RWPE2 (cell line): ENCODE data around the gene CADM4.

Experiments used
- ATAC-seq: fragments of 200-7000 bp; cut with Tn5 transposase; 3 replicates; pipeline ENCODE4 v1.9.1; 2021; ENCODE audit warnings: low read depth
- DNase-seq: peaks from one replicate; pipeline ENCODE4 v3.0.0-alpha.2; 2020; ENCODE audit warnings: low spot score
- H3K27ac ChIP-seq: fragments of 450-650 bp; 2 replicates; pipeline ENCODE4 v1.5.1; 2017; ENCODE audit warnings: mild to moderate bottlenecking; ENCODE audit not compliant: poor library complexity, severe bottlenecking
- H3K27me3 ChIP-seq: fragments of 250-450 bp; sonication (Bioruptor Pico); 2 replicates; pipeline ENCODE4 v1.5.1; 2021; ENCODE audit warnings: mild to moderate bottlenecking, moderate library complexity; ENCODE audit not compliant: insufficient read depth, poor library complexity, severe bottlenecking
- H3K36me3 ChIP-seq: fragments of 250-450 bp; sonication (Bioruptor Pico); 2 replicates; pipeline ENCODE4 v1.5.1; 2020; ENCODE audit warnings: low read depth, mild to moderate bottlenecking, moderate library complexity
- H3K4me1 ChIP-seq: fragments of 250-450 bp; sonication (Bioruptor Pico); 2 replicates; pipeline ENCODE4 v1.5.1; 2021; ENCODE audit warnings: mild to moderate bottlenecking, moderate library complexity; ENCODE audit not compliant: insufficient read depth, poor library complexity, severe bottlenecking
- H3K4me3 ChIP-seq: fragments of 250-450 bp; sonication (Bioruptor Pico); 2 replicates; pipeline ENCODE4 v1.5.1; 2021; ENCODE audit warnings: mild to moderate bottlenecking, moderate library complexity; ENCODE audit not compliant: severe bottlenecking
- H3K9me3 ChIP-seq: fragments of 250-450 bp; sonication (Bioruptor Pico); 2 replicates; pipeline ENCODE4 v1.5.1; 2021; ENCODE audit warnings: mild to moderate bottlenecking, moderate library complexity; ENCODE audit not compliant: severe bottlenecking
- TF ChIP-seq, protein P1 (sequence below): fragments of 450-650 bp; IDR thresholded peaks from one replicate; pipeline ENCODE4 v1.5.1; 2017; ENCODE audit warnings: mild to moderate bottlenecking, moderate library complexity; ENCODE audit not compliant: poor library complexity, severe bottlenecking

Gene CADM4

DNA sequence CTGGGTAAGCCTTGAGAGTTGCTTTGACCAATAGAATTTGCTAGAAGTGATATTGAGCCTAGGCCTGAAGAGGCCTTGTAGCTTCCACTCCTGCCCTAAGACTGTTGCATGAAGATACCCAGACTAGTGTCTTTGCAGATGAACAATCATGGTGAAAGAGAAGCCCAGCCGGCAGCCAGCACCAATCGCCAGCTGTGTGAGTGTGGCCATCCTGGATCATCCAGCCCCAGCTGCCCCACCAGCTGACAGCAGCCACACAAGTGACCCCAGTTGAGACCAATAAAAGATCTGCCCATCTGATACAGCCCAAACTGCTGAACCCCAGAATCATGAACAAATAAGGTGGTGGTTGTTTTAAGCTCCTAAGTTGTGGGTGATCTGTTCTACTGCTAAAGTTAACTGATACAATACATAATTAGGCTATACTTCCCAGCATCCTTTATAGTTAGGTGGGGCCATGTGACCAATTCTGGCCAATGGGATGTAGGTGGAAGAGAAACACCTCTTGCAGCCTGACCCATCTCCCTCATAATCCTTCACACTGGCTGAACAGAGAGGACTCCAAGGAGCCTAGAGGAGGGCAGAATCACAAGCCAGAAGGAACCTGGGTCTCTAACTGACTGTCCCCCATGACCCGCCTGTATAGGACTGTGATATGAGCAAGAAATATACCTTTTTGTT is 10.9 kb downstream of the CADM4 start:
- H3K9me3 ChIP-seq = no peaks in the 10 kb centered on the region
- no peak overlapping the region for H3K4me3 ChIP-seq
- H3K27me3 ChIP-seq = no peaks in the 10 kb centered on the region
- ATAC-seq = no peak
- TF ChIP-seq, protein P1, sequence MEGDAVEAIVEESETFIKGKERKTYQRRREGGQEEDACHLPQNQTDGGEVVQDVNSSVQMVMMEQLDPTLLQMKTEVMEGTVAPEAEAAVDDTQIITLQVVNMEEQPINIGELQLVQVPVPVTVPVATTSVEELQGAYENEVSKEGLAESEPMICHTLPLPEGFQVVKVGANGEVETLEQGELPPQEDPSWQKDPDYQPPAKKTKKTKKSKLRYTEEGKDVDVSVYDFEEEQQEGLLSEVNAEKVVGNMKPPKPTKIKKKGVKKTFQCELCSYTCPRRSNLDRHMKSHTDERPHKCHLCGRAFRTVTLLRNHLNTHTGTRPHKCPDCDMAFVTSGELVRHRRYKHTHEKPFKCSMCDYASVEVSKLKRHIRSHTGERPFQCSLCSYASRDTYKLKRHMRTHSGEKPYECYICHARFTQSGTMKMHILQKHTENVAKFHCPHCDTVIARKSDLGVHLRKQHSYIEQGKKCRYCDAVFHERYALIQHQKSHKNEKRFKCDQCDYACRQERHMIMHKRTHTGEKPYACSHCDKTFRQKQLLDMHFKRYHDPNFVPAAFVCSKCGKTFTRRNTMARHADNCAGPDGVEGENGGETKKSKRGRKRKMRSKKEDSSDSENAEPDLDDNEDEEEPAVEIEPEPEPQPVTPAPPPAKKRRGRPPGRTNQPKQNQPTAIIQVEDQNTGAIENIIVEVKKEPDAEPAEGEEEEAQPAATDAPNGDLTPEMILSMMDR = no peak
- no peaks in the 10 kb centered on the region for H3K4me1 ChIP-seq
- no peaks in the 10 kb centered on the region for H3K36me3 ChIP-seq
- DNase-seq = no peak
- no peak overlapping the region for H3K27ac ChIP-seq

DNA sequence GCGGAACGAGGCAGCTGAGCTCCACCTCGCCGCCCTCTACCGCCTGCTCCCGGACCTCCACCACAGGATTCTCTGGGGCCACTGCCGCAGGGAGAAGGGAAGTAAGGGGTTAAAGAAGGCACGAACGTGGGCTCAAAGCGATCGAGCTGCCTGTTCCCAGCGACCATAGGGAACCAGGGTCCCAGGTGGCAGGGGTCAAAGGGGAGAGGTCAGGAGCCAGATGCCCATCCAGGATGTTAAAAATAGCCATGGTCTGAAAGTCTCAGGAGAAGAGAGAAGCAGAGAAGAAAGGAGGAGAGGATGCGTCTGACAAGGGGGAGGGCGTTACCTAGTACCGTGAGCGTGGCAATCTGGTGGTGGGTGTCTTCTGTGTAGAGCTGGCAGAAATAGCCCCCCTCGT is 12.8 kb downstream of the CADM4 start:
- Histone ChIP-seq H3K4me1 (no peaks in the 10 kb centered on the region), H3K27ac (no peak overlapping the region), H3K36me3 (no peaks in the 10 kb centered on the region), H3K9me3 (no peaks in the 10 kb centered on the region), H3K4me3 (no peak overlapping the region), H3K27me3 (no peaks in the 10 kb centered on the region)
- no peak for DNase-seq
- TF ChIP-seq, protein P1 = no peak
- no peak for ATAC-seq

DNA sequence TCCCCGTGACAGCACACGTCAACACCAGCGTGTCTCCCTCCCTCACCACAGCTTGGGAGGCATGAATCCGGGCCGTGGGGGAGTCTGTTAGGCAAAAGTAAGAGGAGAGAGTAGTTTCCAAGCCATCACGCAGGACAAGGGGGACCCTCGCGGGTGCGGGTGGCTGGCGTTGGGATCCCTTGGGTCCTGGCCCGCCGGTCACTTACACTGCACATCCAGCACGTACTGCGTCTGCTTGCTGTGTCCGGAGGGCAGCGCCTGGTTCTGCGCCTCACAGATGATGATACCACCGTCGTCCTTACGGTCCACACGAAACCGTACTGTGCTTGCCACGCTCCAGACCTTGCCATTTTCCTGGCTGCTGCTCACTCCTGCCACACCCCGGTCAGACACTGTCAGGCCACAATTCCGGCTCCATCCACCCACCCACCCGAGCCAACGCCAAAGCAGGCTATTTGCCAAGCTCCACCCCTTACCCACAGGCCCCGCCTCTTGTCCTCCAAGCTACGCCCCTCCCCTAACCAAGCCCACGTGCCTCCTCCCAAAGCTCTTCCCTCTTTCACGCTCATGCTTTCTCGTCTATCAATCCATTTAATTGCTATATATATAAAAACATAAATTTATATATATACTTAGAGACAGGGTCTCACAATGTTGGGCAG is 13.6 kb downstream of the CADM4 start:
- ATAC-seq = no peak
- no peak overlapping the region for H3K4me3 ChIP-seq
- TF ChIP-seq, protein P1 = no peak
- H3K27me3 ChIP-seq = no peaks in the 10 kb centered on the region
- H3K9me3 ChIP-seq = no peaks in the 10 kb centered on the region
- H3K4me1 ChIP-seq = no peaks in the 10 kb centered on the region
- no peak for DNase-seq
- H3K36me3 ChIP-seq = no peaks in the 10 kb centered on the region
- no peak overlapping the region for H3K27ac ChIP-seq

DNA sequence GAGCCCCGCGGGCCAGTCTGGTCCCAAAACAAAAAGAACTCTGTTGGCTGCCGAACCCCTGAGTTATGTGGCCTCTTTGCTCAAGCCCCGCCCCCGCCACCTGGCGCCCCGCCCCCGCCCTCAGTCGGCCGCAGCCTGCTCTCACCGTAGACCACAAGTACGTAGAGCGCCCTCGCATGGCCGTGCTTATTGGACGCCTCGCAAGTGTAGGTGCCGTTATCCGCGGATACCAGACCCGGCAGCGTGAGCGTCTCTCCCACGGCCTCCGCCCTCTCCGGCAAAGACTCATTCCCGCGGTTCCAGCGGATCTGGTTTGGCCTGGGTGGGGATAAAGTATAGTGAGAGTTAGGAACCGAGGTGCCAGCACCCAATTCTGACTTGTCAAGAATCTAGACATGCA is 14.7 kb downstream of the CADM4 start:
- no peak for DNase-seq
- no peaks in the 10 kb centered on the region for H3K36me3 ChIP-seq
- H3K27ac ChIP-seq = no peak overlapping the region
- no peaks in the 10 kb centered on the region for H3K4me1 ChIP-seq
- ATAC-seq = no peak
- H3K9me3 ChIP-seq = no peaks in the 10 kb centered on the region
- H3K27me3 ChIP-seq = no peaks in the 10 kb centered on the region
- TF ChIP-seq, protein P1 = no peak
- H3K4me3 ChIP-seq = no peak overlapping the region

DNA sequence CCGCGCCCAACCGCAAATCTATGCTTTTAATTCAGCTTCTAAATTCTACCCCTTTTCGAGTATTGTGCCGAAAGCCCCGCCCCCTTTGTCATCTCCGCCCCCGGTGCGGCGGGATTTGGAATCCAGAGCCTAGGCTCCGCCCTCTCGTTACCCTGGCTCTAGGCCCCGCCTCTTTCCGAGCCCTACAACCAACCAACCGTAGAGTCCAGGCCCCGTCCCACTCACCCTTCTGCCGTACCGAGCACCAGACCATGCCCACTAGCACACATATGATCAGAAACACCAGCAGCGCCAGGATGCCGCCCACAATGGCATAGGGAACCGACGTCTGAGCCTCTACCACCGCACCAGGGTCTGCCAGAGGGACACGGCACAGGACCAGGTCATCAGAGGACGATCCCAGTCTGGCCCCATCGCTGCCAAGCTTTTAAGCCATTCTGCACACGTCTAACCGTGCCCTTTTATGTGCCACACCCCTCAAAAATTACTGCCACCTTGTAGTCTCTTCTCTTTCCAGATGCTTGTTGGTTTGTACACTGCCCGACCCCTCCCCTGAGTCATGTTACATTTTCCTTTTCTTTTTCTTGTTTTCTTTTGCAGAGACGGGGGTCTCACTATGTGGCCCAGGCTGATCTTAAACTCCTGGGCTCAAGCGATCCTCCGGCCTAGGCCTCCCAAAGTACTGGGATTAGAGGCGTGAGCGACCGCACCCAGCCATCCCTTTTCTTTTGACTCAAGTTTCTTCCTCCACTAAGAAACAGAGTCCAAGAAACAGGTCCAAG is 15.6 kb downstream of the CADM4 start:
- H3K4me3 ChIP-seq = no peak overlapping the region
- TF ChIP-seq, protein P1 = no peak
- no peaks in the 10 kb centered on the region for H3K36me3 ChIP-seq
- H3K27ac ChIP-seq = no peak overlapping the region
- DNase-seq = no peak
- H3K4me1 ChIP-seq = no peaks in the 10 kb centered on the region
- ATAC-seq = no peak
- H3K27me3 ChIP-seq = no peaks in the 10 kb centered on the region
- no peaks in the 10 kb centered on the region for H3K9me3 ChIP-seq
